A549 (cell line): ENCODE results near the gene RTN4RL1.

Experiments used
- EP300 ChIP-seq, 2 experiments: fragments of >200 bp; sonication (Bioruptor Twin); formaldehyde crosslinking; IDR thresholded peaks; 2 replicates in 1 of 2; 3 replicates in 1 of 2; pipeline ENCODE4 v1.6.1; 2016 to 2017
- MAFK ChIP-seq: fragments of 450-650 bp; IDR thresholded peaks from 2 replicates; pipeline ENCODE4 v1.6.1; 2014; ENCODE audit not compliant: partially characterized antibody
- POLR2A ChIP-seq: IDR thresholded peaks from 2 replicates; pipeline ENCODE4 v1.6.1; 2012; ENCODE audit warnings: mild to moderate bottlenecking, low read length
- RCOR1 ChIP-seq: fragments of 150-350 bp; IDR thresholded peaks from 2 replicates; pipeline ENCODE4 v1.6.1; 2014; ENCODE audit warnings: antibody characterized with exemption, low read length, low read depth
- RFX5 ChIP-seq: fragments of 450-650 bp; IDR thresholded peaks from 2 replicates; pipeline ENCODE4 v1.7.1; 2014; ENCODE audit warnings: antibody characterized with exemption, mild to moderate bottlenecking, moderate library complexity
- TF ChIP-seq, protein P1 (sequence below): IDR thresholded peaks from 2 replicates; pipeline ENCODE4 v1.6.1; 2012
- TF ChIP-seq, protein P2 (sequence below): fragments of >200 bp; sonication (Bioruptor Twin); formaldehyde crosslinking; IDR thresholded peaks from 3 replicates; pipeline ENCODE4 v1.5.1; 2016
- TF ChIP-seq, protein P3 (sequence below): IDR thresholded peaks from 2 replicates; pipeline ENCODE4 v1.6.1; 2012; ENCODE audit warnings: low read depth, borderline replicate concordance

DNA sequence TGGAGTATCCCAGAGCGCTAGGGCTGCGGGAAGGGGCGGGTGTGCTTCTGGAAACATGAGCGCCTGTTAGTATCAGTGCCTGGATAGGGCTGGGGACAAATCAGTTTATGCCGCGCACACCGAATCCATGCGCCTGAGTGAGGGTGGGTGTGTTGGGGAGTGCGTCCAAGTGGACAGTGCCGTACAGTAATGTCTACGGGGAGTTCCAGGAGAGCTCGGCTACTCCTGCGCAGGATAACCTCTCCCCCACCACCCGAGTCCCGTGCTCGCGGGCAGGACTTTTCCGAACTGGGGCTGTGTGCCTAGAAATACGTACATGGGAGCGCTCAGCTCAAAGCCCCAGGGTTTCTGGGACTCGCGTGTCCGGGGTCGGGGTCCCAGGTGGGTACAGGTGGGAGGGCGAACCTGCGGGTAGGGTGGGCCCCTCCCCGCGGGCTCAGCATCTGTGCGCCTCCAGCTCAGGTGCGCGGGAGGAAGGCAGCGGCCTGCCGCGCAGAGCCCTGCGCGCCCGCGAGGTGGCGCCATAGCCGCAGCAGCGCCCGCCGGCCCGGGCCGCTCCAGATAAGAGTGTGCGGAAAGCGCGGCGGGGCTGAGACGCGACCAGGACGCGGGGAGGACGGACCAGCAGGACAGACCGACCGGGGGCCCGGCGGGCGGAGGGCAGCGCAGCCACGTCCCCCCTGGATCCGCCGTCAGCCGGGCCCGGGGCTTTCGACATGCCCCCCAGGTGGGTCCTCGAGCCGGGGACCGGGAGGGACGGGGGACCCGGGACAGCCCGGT lies 29.6 kb upstream of the RTN4RL1 start, which contains the start of gene HIC1:
- no peak for TF ChIP-seq EP300 (IDR thresholded peaks at IDR 0.05)
- TF ChIP-seq, protein P1, sequence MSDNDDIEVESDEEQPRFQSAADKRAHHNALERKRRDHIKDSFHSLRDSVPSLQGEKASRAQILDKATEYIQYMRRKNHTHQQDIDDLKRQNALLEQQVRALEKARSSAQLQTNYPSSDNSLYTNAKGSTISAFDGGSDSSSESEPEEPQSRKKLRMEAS, result peak; percentile 68
- no peak for TF ChIP-seq RFX5
- TF ChIP-seq MAFK, result no peak
- TF ChIP-seq, protein P2, sequence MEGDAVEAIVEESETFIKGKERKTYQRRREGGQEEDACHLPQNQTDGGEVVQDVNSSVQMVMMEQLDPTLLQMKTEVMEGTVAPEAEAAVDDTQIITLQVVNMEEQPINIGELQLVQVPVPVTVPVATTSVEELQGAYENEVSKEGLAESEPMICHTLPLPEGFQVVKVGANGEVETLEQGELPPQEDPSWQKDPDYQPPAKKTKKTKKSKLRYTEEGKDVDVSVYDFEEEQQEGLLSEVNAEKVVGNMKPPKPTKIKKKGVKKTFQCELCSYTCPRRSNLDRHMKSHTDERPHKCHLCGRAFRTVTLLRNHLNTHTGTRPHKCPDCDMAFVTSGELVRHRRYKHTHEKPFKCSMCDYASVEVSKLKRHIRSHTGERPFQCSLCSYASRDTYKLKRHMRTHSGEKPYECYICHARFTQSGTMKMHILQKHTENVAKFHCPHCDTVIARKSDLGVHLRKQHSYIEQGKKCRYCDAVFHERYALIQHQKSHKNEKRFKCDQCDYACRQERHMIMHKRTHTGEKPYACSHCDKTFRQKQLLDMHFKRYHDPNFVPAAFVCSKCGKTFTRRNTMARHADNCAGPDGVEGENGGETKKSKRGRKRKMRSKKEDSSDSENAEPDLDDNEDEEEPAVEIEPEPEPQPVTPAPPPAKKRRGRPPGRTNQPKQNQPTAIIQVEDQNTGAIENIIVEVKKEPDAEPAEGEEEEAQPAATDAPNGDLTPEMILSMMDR, result peak; percentile 98
- TF ChIP-seq POLR2A, result no peak
- no peak for TF ChIP-seq RCOR1
- TF ChIP-seq, protein P3, sequence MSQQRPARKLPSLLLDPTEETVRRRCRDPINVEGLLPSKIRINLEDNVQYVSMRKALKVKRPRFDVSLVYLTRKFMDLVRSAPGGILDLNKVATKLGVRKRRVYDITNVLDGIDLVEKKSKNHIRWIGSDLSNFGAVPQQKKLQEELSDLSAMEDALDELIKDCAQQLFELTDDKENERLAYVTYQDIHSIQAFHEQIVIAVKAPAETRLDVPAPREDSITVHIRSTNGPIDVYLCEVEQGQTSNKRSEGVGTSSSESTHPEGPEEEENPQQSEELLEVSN, result no peak
